Vagina (tissue), 2 donors: ENCODE data around the gene NCOR2. TPM values are rescaled to one million over a fixed set of nuclear protein-coding genes. Genes with fewer than 3 reads are reported as not detected.

ENCODE experiments used
- DNase-seq, 2 donors: peaks; one replicate each; pipeline ENCODE4 v3.0.0-alpha.2; 2017; ENCODE audit errors: extremely low spot score in 2 of 2
- H3K27ac ChIP-seq: fragments of 200-600 bp; sonication (generic); one replicate; pipeline ENCODE4 v1.5.1; 2019
- H3K27me3 ChIP-seq: fragments of 200-600 bp; sonication (generic); one replicate; pipeline ENCODE4 v1.5.1; 2019
- H3K36me3 ChIP-seq, 2 donors: fragments of 200-600 bp; sonication (generic); one replicate each; pipeline ENCODE4 v1.5.1; 2017 to 2019
- H3K4me1 ChIP-seq: fragments of 200-600 bp; sonication (generic); one replicate; pipeline ENCODE4 v1.5.1; 2019
- H3K4me3 ChIP-seq, 2 donors: fragments of 200-600 bp; sonication (generic); 1 replicate in 1 of 2; 2 replicates in 1 of 2; pipeline ENCODE4 v1.5.1; 2016 to 2019
- H3K9me3 ChIP-seq: fragments of 200-600 bp; sonication (generic); one replicate; pipeline ENCODE4 v1.5.1; 2019
- POLR2A ChIP-seq, 2 donors: fragments of 450-650 bp; IDR thresholded peaks; one replicate each; pipeline ENCODE4 v1.6.1; 2017; ENCODE audit warnings: antibody characterized with exemption in 2 of 2, mild to moderate bottlenecking in 2 of 2, moderate library complexity in 2 of 2
- POLR2AphosphoS5 ChIP-seq, 2 donors: sonication (generic); formaldehyde crosslinking; IDR thresholded peaks; one replicate each; pipeline ENCODE4 v1.9.0; 2017; ENCODE audit warnings: antibody characterized with exemption in 2 of 2, mild to moderate bottlenecking in 2 of 2, low read depth in 1 of 2; ENCODE audit not compliant: insufficient read depth in 1 of 2
- intact Hi-C: fragments of 100-400 bp; cut with DNase I; formaldehyde crosslinking; loops from one replicate; pipeline ENCODE4 v1.15.1; 2023
- total RNA-seq: library from RNA; depleted of rRNA; stranded (reverse); fragments of >200 nt; gene quantifications from one replicate; pipeline ENCODE4 v1.2.3, GENCODE V29; 2016
- TF ChIP-seq, protein P1 (sequence below), 3 experiments: fragments of 450-650 bp in 2 of 3; fragments of 200-600 bp in 1 of 3; sonication (generic) in 1 of 3; IDR thresholded peaks; one replicate each; pipeline ENCODE4 v1.5.1; 2017 to 2019; ENCODE audit warnings: antibody characterized with exemption in 3 of 3, mild to moderate bottlenecking in 2 of 3, moderate library complexity in 2 of 3

NCOR2 gene
- total RNA-seq, 1 donor from 2014 or later: 120 TPM

DNA sequence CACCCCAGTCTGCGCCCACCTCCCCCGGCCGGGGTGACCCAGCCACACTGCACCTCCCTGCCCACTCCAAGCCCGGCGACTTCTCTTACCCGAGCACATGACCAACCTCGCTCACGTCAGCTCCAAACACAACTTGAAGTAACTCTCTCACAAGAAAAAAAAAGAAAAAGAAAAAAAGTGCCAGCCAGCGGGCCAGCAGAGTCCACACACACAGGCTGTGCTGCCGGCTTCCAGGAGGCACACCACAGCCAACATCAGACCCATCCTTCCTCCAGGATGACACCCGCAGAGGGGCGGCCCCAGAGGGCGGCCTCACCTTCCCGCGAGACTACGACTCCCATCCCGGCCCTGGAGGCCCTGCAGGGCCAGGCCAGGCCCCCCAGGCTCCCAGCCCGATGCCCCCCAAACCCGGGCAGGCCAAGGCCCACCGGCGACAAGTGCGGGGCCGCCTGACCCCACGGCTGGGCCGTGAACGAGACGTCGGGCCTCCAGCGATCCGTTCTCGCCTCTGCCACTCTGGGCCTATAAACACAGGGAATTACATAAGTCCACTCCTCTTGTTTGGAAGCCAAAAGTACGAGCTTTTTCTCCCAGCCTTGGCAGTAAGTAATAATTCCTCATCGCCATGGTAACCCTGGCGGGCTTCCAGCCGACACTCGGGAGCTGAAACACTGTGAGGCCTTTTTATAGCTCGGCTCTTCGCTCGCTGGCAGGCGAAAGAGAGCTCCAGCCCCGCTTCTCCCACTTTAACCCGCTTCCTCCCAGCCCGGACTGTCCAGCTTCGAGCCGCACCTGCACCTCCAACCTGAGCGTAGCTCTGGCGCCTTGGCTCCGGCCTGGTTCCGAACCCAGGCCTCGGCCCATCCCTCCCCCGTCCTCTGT is 49.1 kb downstream of the NCOR2 start:
- TF ChIP-seq POLR2A (IDR thresholded peaks at IDR 0.05): peak in 1 of 2 donors; percentile 10
- peak; percentile 88 to 95 for TF ChIP-seq POLR2AphosphoS5 (IDR thresholded peaks at IDR 0.05; ENCODE audit: insufficient read depth in 1 of 2, low read depth in 1 of 2)
- TF ChIP-seq, protein P1, sequence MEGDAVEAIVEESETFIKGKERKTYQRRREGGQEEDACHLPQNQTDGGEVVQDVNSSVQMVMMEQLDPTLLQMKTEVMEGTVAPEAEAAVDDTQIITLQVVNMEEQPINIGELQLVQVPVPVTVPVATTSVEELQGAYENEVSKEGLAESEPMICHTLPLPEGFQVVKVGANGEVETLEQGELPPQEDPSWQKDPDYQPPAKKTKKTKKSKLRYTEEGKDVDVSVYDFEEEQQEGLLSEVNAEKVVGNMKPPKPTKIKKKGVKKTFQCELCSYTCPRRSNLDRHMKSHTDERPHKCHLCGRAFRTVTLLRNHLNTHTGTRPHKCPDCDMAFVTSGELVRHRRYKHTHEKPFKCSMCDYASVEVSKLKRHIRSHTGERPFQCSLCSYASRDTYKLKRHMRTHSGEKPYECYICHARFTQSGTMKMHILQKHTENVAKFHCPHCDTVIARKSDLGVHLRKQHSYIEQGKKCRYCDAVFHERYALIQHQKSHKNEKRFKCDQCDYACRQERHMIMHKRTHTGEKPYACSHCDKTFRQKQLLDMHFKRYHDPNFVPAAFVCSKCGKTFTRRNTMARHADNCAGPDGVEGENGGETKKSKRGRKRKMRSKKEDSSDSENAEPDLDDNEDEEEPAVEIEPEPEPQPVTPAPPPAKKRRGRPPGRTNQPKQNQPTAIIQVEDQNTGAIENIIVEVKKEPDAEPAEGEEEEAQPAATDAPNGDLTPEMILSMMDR (IDR thresholded peaks at IDR 0.05): no peak
- Histone ChIP-seq H3K4me1 (peaks cover 92% of the 10 kb centered on the region), H3K36me3 (no peaks in the 10 kb centered on the region), H3K27ac (peak overlapping the region; percentile 96), H3K4me3 (peak overlapping the region; percentile 43 to 52), H3K27me3 (no peaks in the 10 kb centered on the region), H3K9me3 (no peaks in the 10 kb centered on the region)
- peak in 1 of 2 donors; percentile 99 for DNase-seq
- intact Hi-C loops: loop anchor here (5.0 kb wide), 1 partner anchor 49 kb away; the partner anchor contains the start of gene NCOR2
